ENCODE measurements around the gene KLHL22. TPM values are rescaled to one million over a fixed set of nuclear protein-coding genes. Genes with fewer than 3 reads are reported as not detected.
"Not testable (repeated sequence)": the region's sequence is repeated elsewhere in the genome, so short reads cannot be mapped to it uniquely, and the experiment has no call there.

KLHL22 gene
- total RNA-seq, 1 donor from 2014 or later, result 18.0 TPM

DNA sequence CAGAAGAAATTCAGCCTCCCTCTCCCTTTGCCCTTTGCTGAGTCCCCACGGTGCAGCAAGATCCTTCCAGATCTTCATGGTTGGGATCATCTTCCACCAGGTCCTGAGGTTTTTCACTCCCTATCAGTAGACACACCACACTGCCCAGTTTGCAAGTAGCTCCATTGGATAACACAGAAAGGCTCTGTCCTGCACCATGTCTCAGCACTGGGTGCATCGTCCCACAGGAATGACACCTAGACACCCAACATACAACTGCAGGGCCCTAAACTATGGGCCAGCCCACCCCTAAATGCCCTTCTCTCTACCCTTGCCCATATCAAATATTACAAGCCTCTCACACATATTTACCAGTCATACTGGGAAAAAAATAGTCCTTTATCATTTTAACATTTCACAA is 9.4 kb downstream of the KLHL22 start:
- no peak overlapping the region for H3K4me3 ChIP-seq (ENCODE audit: low read depth, low read length)
- TF ChIP-seq, protein P1, sequence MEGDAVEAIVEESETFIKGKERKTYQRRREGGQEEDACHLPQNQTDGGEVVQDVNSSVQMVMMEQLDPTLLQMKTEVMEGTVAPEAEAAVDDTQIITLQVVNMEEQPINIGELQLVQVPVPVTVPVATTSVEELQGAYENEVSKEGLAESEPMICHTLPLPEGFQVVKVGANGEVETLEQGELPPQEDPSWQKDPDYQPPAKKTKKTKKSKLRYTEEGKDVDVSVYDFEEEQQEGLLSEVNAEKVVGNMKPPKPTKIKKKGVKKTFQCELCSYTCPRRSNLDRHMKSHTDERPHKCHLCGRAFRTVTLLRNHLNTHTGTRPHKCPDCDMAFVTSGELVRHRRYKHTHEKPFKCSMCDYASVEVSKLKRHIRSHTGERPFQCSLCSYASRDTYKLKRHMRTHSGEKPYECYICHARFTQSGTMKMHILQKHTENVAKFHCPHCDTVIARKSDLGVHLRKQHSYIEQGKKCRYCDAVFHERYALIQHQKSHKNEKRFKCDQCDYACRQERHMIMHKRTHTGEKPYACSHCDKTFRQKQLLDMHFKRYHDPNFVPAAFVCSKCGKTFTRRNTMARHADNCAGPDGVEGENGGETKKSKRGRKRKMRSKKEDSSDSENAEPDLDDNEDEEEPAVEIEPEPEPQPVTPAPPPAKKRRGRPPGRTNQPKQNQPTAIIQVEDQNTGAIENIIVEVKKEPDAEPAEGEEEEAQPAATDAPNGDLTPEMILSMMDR (conservative IDR thresholded peaks at IDR 0.05; ENCODE audit: low read depth, low read length), result no peak
- no peak for DNase-seq (ENCODE audit: low read depth)

- no peak overlapping the region for H3K4me3 ChIP-seq (ENCODE audit: low read depth, low read length)
- no peak for DNase-seq (ENCODE audit: low read depth)
- TF ChIP-seq, protein P1 (conservative IDR thresholded peaks at IDR 0.05; ENCODE audit: low read depth, low read length), result no peak
Observed at GRCh38 chr22:20484948-20485683, 10.5 kb downstream of the KLHL22 start.

DNA sequence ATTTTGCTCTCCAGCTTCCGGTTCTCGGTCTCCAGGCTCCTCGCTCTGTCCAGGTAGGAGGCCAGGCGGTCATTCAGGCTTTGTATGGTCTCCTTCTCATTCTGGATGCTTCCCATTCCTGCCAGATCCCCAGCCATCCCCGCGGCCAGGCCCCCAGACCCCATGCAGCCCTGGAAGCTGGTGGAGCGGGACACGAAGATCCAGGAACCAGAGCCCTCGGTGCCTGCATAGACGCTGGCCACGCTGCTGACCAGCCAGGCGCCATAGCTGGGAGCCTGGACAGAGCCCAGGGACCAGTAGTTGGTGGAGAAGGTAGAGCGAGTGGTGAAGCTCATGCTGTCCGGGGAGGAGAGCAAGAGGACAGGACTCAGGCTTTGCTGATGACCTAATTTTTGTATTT is 11.8 kb downstream of the KLHL22 start:
- DNase-seq (ENCODE audit: low read depth), result no peak
- no peak overlapping the region for H3K4me3 ChIP-seq (ENCODE audit: low read depth, low read length)
- TF ChIP-seq, protein P1 (conservative IDR thresholded peaks at IDR 0.05; ENCODE audit: low read depth, low read length), result no peak

DNA sequence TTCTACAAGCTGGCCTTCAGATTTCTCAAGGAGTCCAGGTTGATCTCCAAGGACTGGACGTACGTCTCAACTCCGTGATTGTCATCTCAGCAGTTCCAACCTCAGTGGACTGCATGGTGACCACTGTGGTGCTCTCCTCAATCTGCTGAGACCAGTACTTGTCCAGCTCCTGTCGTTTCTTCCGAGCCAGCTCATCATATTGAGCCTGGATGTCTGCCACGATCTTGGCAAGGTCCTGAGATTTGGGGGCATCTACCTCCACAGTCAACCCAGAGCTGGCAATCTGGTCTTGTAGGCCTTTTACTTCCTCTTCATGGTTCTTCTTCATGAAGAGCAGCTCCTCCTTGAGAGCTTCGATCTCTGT is 12.5 kb downstream of the KLHL22 start:
- not testable (repeated sequence) for DNase-seq (ENCODE audit: low read depth); H3K4me3 ChIP-seq (ENCODE audit: low read depth, low read length)

GRCh38 chr22:20479612-20480196 is 15.9 kb downstream of the KLHL22 start:
- no peak for DNase-seq (ENCODE audit: low read depth)
- H3K4me3 ChIP-seq (ENCODE audit: low read depth, low read length), result no peak overlapping the region
- TF ChIP-seq, protein P1 (conservative IDR thresholded peaks at IDR 0.05; ENCODE audit: low read depth, low read length), result no peak

- not testable (repeated sequence) for H3K4me3 ChIP-seq (ENCODE audit: low read depth, low read length); DNase-seq (ENCODE audit: low read depth)
Observed at GRCh38 chr22:20478059-20478458, 17.5 kb downstream of the KLHL22 start.

- DNase-seq (ENCODE audit: low read depth); H3K4me3 ChIP-seq (ENCODE audit: low read depth, low read length): not testable (repeated sequence)
Observed at GRCh38 chr22:20475569-20475968, 20.0 kb downstream of the KLHL22 start.

- DNase-seq (ENCODE audit: low read depth), result no peak
- no peak overlapping the region for H3K4me3 ChIP-seq (ENCODE audit: low read depth, low read length)
- TF ChIP-seq, protein P1 (conservative IDR thresholded peaks at IDR 0.05; ENCODE audit: low read depth, low read length), result no peak
Observed at GRCh38 chr22:20475115-20475436, 20.5 kb downstream of the KLHL22 start.

All from epithelial cell of proximal tubule (primary cell).